ENCODE measurements around the gene ADCY9. TPM values are rescaled to one million over a fixed set of nuclear protein-coding genes. Genes with fewer than 3 reads are reported as not detected.

ADCY9 gene
- total and polyA plus RNA-seq, 2 experiments from 2014 or later = 7.1 to 28.4 TPM

GRCh38 chr16:4090351-4090851 is 25.8 kb downstream of the ADCY9 start:
- H3K9me3 ChIP-seq (ENCODE audit: low read depth) = no peaks in the 10 kb centered on the region
- TF ChIP-seq CTCF (IDR thresholded peaks at IDR 0.05; ENCODE audit: low read depth, low read length) = no peak
- H3K4me1 ChIP-seq (ENCODE audit: low read depth) = peaks cover 12% of the 10 kb centered on the region
- H3K27me3 ChIP-seq = no peaks in the 10 kb centered on the region
- H3K4me3 ChIP-seq = no peak overlapping the region
- no peaks in the 10 kb centered on the region for H3K36me3 ChIP-seq
- H3K27ac ChIP-seq = no peak overlapping the region
- peak in 1 of 2 donors; percentile 27 for DNase-seq (ENCODE audit: low read depth in 1 of 2, low spot score in 1 of 2)

GRCh38 chr16:4089811-4090301 is 26.4 kb downstream of the ADCY9 start:
- Histone ChIP-seq H3K27ac (no peak overlapping the region), H3K36me3 (no peaks in the 10 kb centered on the region), H3K9me3 (ENCODE audit: low read depth) (no peaks in the 10 kb centered on the region), H3K4me3 (no peak overlapping the region), H3K27me3 (no peaks in the 10 kb centered on the region), H3K4me1 (ENCODE audit: low read depth) (peaks cover 12% of the 10 kb centered on the region)
- DNase-seq (ENCODE audit: low read depth in 1 of 2, low spot score in 1 of 2) = no peak
- no peak for TF ChIP-seq CTCF (IDR thresholded peaks at IDR 0.05; ENCODE audit: low read depth, low read length)

- Histone ChIP-seq H3K4me3 (no peak overlapping the region), H3K27ac (no peak overlapping the region), H3K27me3 (no peaks in the 10 kb centered on the region), H3K4me1 (ENCODE audit: low read depth) (peaks cover 12% of the 10 kb centered on the region), H3K36me3 (no peaks in the 10 kb centered on the region), H3K9me3 (ENCODE audit: low read depth) (no peaks in the 10 kb centered on the region)
- DNase-seq (ENCODE audit: low read depth in 1 of 2, low spot score in 1 of 2) = no peak
- TF ChIP-seq CTCF (IDR thresholded peaks at IDR 0.05; ENCODE audit: low read depth, low read length) = no peak
Observed at GRCh38 chr16:4089251-4089810, 26.9 kb downstream of the ADCY9 start.

- Histone ChIP-seq H3K36me3 (no peaks in the 10 kb centered on the region), H3K27me3 (no peaks in the 10 kb centered on the region), H3K4me1 (ENCODE audit: low read depth) (peaks cover 8% of the 10 kb centered on the region), H3K9me3 (ENCODE audit: low read depth) (no peaks in the 10 kb centered on the region), H3K4me3 (no peak overlapping the region), H3K27ac (no peak overlapping the region)
- no peak for TF ChIP-seq CTCF (IDR thresholded peaks at IDR 0.05; ENCODE audit: low read depth, low read length)
- DNase-seq (ENCODE audit: low read depth in 1 of 2, low spot score in 1 of 2) = no peak
Observed at GRCh38 chr16:4087990-4088577, 28.2 kb downstream of the ADCY9 start.

GRCh38 chr16:4087099-4087885 is 28.9 kb downstream of the ADCY9 start:
- H3K4me3 ChIP-seq = no peak overlapping the region
- no peaks in the 10 kb centered on the region for H3K36me3 ChIP-seq
- H3K4me1 ChIP-seq (ENCODE audit: low read depth) = peaks cover 8% of the 10 kb centered on the region
- no peak for DNase-seq (ENCODE audit: low read depth in 1 of 2, low spot score in 1 of 2)
- H3K9me3 ChIP-seq (ENCODE audit: low read depth) = no peaks in the 10 kb centered on the region
- TF ChIP-seq CTCF (IDR thresholded peaks at IDR 0.05; ENCODE audit: low read depth, low read length) = no peak
- no peaks in the 10 kb centered on the region for H3K27me3 ChIP-seq
- H3K27ac ChIP-seq = no peak overlapping the region
